IPS-20b (cell line): ENCODE results near the gene EPB41.
"Not testable (repeated sequence)": the region's sequence is repeated elsewhere in the genome, so short reads cannot be mapped to it uniquely, and the experiment has no call there.

Source experiments
- H3K27ac ChIP-seq: one replicate; pipeline ENCODE4 v1.5.1; 2013; ENCODE audit warnings: low read length
- H3K27me3 ChIP-seq: 2 replicates; pipeline ENCODE4 v1.6.1; 2013; ENCODE audit warnings: mild to moderate bottlenecking, low read length, inconsistent platforms; ENCODE audit not compliant: insufficient read depth
- H3K36me3 ChIP-seq: 2 replicates; pipeline ENCODE4 v1.6.1; 2013; ENCODE audit warnings: low read depth, mild to moderate bottlenecking, inconsistent platforms, low read length, moderate library complexity; ENCODE audit not compliant: insufficient read depth
- H3K4me1 ChIP-seq: 2 replicates; pipeline ENCODE4 v1.6.1; 2013; ENCODE audit warnings: mild to moderate bottlenecking, control low read depth, inconsistent platforms, low read length, moderate library complexity; ENCODE audit not compliant: insufficient read depth
- H3K4me3 ChIP-seq: 2 replicates; pipeline ENCODE4 v1.5.1; 2013; ENCODE audit warnings: mild to moderate bottlenecking, low read length, inconsistent platforms
- H3K9ac ChIP-seq: 2 replicates; pipeline ENCODE4 v1.6.1; 2013; ENCODE audit warnings: low read depth, mild to moderate bottlenecking, inconsistent platforms, low read length, moderate library complexity
- H3K9me3 ChIP-seq: 2 replicates; pipeline ENCODE4 v1.6.1; 2013; ENCODE audit warnings: mild to moderate bottlenecking, low read depth, low read length, inconsistent platforms; ENCODE audit not compliant: insufficient read depth

The EPB41 gene

GRCh38 chr1:28933918-28934317 lies 19.5 kb downstream of the EPB41 start:
- Histone ChIP-seq H3K27ac (no peak overlapping the region), H3K4me1 (no peaks in the 10 kb centered on the region), H3K27me3 (no peaks in the 10 kb centered on the region), H3K9ac (no peak overlapping the region), H3K4me3 (no peak overlapping the region), H3K36me3 (no peaks in the 10 kb centered on the region), H3K9me3 (no peaks in the 10 kb centered on the region)

DNA sequence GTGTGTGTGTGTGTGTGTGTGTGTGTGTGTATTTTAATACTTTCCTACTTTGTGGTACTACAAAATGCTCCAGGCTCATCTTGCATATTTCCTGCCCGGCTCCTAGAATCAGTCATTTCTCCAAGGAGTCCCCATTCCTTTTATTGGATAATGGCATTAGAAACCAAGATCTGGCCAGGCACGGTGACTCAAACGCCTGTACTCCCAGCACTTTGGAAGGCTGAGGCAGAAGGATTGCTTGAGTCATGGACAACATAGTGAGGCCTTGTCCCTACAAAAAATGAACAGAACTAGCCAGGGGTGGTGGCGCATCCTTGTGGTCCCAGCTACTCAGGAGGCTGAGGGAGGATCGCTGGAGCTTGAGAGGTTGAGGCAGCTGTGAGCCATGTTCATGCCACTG lies 20.3 kb downstream of the EPB41 start:
- H3K27ac ChIP-seq, result no peak overlapping the region
- no peak overlapping the region for H3K4me3 ChIP-seq
- no peaks in the 10 kb centered on the region for H3K4me1 ChIP-seq
- no peaks in the 10 kb centered on the region for H3K27me3 ChIP-seq
- no peak overlapping the region for H3K9ac ChIP-seq
- H3K36me3 ChIP-seq, result no peaks in the 10 kb centered on the region
- no peaks in the 10 kb centered on the region for H3K9me3 ChIP-seq

- Histone ChIP-seq H3K27me3 (no peaks in the 10 kb centered on the region), H3K4me1 (no peaks in the 10 kb centered on the region), H3K9me3 (no peaks in the 10 kb centered on the region), H3K36me3 (no peaks in the 10 kb centered on the region), H3K4me3 (no peak overlapping the region), H3K27ac (no peak overlapping the region), H3K9ac (no peak overlapping the region)
These were observed 20.9 kb downstream of the EPB41 start for GRCh38 chr1:28935293-28935692.

DNA sequence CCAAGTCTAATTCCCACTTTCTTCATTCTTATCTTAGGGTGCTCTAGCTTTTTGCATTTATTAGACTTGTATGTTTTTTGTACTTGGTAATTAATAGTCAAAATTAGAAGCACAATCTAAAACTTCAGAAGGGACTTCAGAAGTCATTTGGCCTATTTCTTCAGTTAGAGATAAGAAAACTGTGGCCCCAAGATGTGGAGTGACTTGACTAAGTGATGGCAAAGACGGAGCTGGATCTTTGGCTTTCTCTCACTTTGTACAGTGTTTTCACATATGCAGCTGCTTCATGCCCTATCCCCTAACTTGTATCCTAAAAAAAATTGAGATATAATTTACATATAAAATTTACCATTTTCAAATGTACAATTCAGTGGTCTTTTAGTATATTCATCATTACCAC lies 21.7 kb downstream of the EPB41 start:
- Histone ChIP-seq H3K4me3 (no peak overlapping the region), H3K27me3 (no peaks in the 10 kb centered on the region), H3K9me3 (no peaks in the 10 kb centered on the region), H3K27ac (no peak overlapping the region), H3K9ac (no peak overlapping the region), H3K4me1 (no peaks in the 10 kb centered on the region), H3K36me3 (no peaks in the 10 kb centered on the region)

DNA sequence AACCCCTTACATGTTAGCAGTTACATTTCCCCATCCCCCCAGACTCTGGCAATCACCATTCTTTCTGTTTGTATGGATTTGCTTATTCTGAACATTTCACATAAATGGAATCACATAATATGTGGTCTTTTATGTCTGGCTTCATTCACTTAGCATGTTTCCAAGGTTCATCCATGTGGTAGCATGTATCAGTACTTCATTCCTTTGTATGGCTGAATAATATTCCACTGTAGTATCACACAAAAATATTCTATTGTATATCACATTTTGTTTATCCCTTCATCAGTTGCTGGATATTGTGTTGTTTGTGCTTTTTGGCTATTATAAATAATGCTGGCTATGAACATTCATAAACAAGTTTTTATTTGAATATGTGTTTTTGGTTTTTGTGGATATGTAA lies 22.2 kb downstream of the EPB41 start:
- Histone ChIP-seq H3K4me1 (no peaks in the 10 kb centered on the region), H3K27me3 (no peaks in the 10 kb centered on the region), H3K9me3 (no peaks in the 10 kb centered on the region), H3K4me3 (no peak overlapping the region), H3K27ac (no peak overlapping the region), H3K36me3 (no peaks in the 10 kb centered on the region), H3K9ac (no peak overlapping the region)

DNA sequence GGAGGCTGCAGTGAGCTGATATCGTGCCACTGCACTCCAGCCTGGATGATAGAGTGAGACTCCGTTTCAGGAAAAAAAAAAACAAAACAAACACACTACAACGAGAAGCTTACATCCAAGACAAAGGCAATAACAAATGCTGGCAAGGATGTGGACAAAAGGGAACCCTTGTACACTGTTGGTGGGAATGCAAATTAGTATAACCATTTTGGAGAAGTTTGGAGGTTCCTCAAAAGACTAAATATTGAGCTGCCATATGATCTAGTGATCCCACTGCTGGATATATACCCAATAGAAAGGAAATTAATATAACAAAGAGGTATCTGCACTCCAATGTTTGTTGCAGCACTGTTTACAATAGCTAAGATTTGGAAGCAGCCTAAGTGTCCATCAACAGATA lies 29.2 kb downstream of the EPB41 start:
- H3K27ac ChIP-seq, H3K4me1 ChIP-seq, H3K9ac ChIP-seq, H3K9me3 ChIP-seq, H3K27me3 ChIP-seq, H3K36me3 ChIP-seq, H3K4me3 ChIP-seq: not testable (repeated sequence)

DNA sequence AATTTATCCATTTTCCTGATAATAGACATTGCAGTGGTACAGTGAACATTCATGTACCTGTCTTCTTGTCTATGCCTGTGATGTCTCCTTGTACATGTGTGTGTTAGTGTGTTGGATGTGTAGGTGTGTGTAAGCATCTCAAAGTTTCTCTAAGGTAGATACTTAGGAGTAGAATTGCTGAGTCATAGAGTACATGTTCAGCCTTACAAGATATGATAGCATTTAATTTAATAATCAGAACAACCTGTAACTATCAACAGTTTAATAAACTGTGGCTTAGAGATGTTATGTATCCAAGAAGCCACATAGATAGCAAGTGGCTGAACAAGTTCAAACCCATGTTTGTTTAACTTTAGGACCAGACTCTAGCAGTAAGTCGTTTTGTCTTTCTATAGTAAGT lies 35.6 kb downstream of the EPB41 start:
- Histone ChIP-seq H3K4me1 (peaks cover 8% of the 10 kb centered on the region; the same call in 1 of the 2 replicates), H3K36me3 (no peaks in the 10 kb centered on the region), H3K9ac (no peak overlapping the region), H3K9me3 (no peaks in the 10 kb centered on the region), H3K27ac (no peak overlapping the region), H3K4me3 (no peak overlapping the region), H3K27me3 (no peaks in the 10 kb centered on the region)

DNA sequence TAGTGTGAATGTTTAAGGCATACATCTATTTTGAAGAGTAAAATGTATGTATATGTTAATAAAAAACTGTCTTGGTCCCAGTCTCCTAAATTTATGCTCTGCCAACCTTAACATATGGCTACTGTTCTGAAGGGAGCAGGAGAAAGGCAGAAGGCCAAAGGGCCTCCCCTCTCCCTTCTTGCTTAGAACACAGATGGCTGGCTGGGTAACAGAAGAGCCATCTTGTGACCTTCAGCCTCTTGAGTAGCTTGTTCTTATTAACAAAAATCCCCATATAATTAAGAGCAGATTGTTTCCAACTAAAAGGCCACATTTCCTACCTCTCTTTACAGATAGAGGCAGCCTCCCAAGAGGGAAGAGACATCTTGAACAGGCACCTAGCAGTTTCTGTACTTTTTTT lies 36.1 kb downstream of the EPB41 start:
- H3K9me3 ChIP-seq, result no peaks in the 10 kb centered on the region
- no peak overlapping the region for H3K4me3 ChIP-seq
- no peak overlapping the region for H3K9ac ChIP-seq
- no peaks in the 10 kb centered on the region for H3K27me3 ChIP-seq
- H3K36me3 ChIP-seq, result no peaks in the 10 kb centered on the region
- peaks cover 8% of the 10 kb centered on the region; the same call in 1 of the 2 replicates for H3K4me1 ChIP-seq
- no peak overlapping the region for H3K27ac ChIP-seq

GRCh38 chr1:28954126-28954726 lies 39.9 kb downstream of the EPB41 start:
- Histone ChIP-seq H3K9ac (no peak overlapping the region), H3K9me3 (no peaks in the 10 kb centered on the region), H3K4me1 (peaks cover 17% of the 10 kb centered on the region; the same call in 1 of the 2 replicates), H3K4me3 (no peak overlapping the region), H3K27me3 (no peaks in the 10 kb centered on the region), H3K27ac (no peak overlapping the region), H3K36me3 (no peaks in the 10 kb centered on the region)

DNA sequence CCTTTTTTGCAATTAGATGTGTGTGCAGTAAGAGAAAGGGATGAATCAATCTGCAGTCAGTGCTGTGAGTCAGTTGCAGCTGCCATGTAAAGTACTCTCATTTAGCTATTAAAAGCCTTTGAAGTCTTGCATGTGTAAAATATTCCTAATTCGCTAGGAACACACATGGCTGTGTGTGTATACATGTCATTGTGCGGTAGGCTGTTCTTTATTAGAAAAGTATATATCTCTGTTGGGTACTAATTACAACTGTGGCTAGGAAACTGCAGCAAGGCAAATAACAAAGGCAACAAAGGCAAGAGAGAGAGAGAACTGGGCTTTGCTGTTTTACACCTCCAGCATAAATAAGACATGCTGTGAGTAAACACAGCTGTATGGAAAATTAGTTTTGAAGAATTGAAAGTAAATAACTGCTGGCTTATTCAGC lies 41.7 kb downstream of the EPB41 start:
- Histone ChIP-seq H3K27me3 (no peaks in the 10 kb centered on the region), H3K9ac (no peak overlapping the region), H3K4me1 (peaks cover 17% of the 10 kb centered on the region; the same call in 1 of the 2 replicates), H3K27ac (no peak overlapping the region), H3K4me3 (no peak overlapping the region), H3K36me3 (no peaks in the 10 kb centered on the region), H3K9me3 (no peaks in the 10 kb centered on the region)

DNA sequence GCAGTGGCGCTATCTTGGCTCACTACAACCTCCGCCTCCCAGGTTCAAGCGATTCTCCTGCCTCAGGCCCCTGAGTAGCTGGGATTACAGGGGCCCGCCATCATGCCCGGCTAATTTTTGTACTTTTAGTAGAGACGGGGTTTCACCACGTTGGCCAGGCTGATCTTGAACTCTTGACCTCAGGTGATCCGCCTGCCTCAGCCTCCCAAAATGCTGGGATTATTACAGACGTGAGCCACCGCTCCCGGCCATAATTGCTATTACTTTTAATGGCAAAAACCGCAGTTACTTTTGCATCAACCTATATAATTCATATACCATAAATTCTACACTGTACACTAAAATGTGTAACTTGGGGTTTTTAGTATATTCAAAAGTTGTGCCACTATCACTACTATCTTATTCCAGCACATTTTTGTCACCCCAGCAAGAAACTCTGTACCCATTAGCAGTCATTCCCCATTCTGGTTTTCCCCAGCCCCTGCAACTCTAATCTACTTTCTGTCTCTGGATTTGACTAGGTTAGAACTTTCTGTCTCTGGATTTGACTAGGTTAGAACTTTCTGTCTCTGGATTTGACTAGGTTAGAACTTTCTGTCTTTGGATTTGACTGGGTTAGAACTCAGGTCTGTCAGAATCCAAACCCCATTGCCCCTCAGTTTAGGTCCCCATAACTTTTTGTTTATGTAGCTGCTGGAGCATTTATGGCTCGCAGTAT lies 47.9 kb downstream of the EPB41 start:
- not testable (repeated sequence) for H3K27me3 ChIP-seq, H3K4me3 ChIP-seq, H3K9me3 ChIP-seq, H3K4me1 ChIP-seq, H3K27ac ChIP-seq, H3K9ac ChIP-seq, H3K36me3 ChIP-seq

DNA sequence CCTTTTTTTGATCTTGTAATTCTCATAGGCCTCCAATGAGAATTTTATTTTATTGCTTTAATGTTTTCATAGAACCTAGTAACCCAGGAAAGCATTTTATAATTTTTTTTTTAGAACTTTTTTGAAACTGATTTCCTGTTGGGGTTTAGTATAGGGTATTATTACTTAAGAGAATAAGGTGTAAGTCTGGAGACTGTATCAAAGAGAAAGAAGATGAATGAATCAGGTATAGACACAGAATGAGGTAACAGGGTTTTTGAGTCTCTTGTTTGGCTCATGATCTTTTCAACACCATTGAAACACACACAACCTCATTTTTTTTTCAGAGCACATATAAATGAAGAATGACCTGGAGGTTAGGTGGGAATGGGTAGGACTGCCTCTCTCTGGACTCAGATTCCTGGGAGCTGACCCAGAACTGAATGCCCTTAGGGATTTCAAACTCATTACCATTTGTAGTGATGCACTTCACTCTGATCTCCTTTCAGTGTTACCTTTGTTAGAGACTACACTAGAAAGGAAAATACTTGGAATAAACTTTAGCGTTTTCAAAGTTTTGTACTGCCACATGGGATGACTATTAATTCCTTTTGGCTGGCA lies 51.0 kb downstream of the EPB41 start:
- no peak overlapping the region for H3K27ac ChIP-seq
- no peaks in the 10 kb centered on the region for H3K9me3 ChIP-seq
- peaks cover 4% of the 10 kb centered on the region; the same call in 1 of the 2 replicates for H3K4me1 ChIP-seq
- H3K36me3 ChIP-seq, result no peaks in the 10 kb centered on the region
- H3K4me3 ChIP-seq, result no peak overlapping the region
- H3K27me3 ChIP-seq, result no peaks in the 10 kb centered on the region
- no peak overlapping the region for H3K9ac ChIP-seq
